ENCODE data around the gene SMG6.
"Not testable (repeated sequence)": the region's sequence is repeated elsewhere in the genome, so short reads cannot be mapped to it uniquely, and the experiment has no call there.

Gene SMG6

DNA sequence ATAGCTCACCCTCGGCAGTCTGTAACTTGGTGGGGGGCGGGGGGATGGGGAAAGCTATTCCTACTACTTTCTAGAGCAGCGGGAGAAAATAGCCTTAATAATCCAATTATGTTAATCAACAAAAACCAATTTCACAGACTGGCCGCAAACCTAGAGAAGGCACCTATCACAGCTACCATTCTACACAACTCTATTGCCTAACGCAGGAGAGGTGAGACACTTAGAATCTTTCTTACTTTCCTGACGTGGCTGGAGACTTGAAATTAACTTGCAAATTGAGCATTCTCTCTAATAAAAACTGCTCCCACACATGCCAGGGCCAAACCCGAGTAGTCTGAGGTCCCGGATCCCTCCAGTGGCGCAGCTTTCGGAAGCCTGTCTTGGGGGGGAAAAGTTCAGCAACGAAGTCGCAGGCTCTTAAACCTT, 794 bp downstream of the SMG6 start:
- DNase-seq = peak in 1 of 2 experiments; percentile 29

DNA sequence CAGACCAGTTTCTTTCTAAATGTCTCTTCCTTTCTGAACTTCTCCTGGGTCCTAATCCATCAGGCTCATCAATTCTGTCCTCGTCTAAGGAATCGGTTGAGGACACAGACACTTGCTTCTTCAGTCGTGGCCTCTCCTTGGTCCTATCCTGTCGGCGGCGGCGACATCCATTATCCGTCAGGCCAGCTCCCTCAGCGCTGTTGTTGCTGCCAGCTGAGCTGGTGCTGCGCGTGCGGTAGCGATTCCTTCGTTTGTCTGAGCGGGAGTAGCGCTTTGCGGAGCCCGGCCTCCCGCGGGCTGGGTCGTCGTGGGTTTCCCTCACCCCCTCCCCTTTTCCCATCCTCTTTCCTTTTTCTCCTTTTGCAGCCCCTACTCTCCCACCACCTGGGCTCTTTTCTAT, 3.8 kb downstream of the SMG6 start:
- DNase-seq = no peak

DNA sequence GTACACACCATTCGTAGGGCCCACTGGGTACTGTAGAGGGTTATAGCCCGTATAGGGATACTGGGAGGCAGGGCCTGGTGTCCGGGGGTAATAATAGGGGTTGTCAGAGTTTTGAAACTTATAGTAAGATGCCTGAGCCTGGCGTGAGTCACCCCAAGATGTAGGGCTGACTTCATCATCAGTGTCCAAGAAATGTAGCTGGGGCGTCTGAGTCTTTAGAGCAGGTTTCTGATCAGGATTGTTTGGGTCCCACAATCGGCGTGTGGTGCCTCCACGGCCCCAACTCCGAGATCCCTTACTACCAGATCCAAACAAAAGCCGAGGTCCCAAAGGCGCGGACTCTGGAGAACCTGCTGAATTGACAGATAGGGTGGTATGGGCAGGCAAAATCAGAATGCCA, 4.4 kb downstream of the SMG6 start:
- DNase-seq = no peak

DNA sequence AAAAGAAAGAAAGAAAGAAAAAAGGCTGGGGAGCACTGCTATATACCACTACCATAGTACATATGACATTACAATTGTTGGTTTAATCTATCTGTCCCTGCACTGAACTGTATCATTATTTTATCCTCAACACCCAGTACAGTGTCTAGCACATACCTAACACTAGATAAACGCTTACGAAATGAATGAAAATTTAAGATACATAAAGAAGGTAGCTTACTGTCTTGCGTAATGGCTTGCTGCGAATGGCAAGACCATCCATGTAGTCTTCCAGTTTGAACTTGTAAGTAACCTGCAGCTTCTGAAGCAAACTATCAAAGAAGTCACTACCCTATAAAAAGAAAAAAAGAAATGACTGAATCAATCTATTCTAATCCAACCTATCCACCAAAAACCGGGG, 6.6 kb downstream of the SMG6 start:
- no peak for DNase-seq

DNA sequence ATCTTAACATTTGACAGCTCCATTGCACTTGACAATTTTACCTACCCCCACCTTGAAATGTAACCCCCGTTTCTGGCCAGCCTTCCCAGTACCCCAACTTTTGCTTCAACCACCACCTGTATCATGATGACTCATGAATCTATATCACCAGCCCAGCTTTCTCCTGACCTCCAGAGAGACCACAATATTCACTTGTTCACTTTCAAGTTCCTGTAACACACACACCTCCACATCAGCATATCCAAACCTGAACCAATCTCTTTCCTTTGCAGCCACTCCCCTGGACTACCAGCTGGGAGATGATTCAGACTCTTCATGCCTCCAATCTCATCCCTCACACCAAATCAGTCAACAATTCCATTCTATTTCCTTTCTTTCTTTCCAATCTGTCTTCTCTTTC, 8.0 kb downstream of the SMG6 start:
- DNase-seq = no peak

GRCh38 chr17:2292100-2292499, 11.5 kb downstream of the SMG6 start:
- no peak for DNase-seq

DNA sequence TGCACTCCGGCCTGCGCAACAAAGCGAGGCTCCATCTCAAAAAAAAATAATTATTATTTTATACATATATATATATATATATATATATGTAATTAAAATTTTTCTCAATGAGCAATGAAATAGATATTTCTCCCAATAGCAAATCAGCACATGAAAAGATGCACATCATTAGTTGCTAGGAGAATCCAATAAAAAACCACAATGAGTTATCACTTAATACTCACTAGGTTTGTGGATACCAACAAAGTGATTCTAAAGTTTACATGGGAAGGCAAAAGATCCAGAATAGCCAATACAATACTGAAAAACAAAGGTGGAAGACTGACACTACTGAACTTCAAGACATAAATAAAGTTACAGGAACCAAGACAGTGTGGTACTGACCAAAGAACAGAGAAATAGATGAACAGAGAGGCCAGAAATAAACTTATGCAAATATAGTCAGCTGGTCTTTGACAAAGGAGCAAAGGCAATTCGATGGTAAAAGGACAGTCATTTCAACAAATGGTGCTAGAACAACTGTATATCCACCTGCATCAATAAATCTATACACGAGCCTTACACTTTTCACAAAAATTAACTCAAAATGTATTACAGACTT, 13.6 kb downstream of the SMG6 start:
- no peak for DNase-seq

GRCh38 chr17:2283302-2283701, 20.3 kb downstream of the SMG6 start:
- DNase-seq = no peak

GRCh38 chr17:2282297-2282873, 21.2 kb downstream of the SMG6 start:
- DNase-seq = peak in 1 of 2 experiments; percentile 55

- no peak for DNase-seq
These were observed 23.9 kb downstream of the SMG6 start for GRCh38 chr17:2279707-2280106.

DNA sequence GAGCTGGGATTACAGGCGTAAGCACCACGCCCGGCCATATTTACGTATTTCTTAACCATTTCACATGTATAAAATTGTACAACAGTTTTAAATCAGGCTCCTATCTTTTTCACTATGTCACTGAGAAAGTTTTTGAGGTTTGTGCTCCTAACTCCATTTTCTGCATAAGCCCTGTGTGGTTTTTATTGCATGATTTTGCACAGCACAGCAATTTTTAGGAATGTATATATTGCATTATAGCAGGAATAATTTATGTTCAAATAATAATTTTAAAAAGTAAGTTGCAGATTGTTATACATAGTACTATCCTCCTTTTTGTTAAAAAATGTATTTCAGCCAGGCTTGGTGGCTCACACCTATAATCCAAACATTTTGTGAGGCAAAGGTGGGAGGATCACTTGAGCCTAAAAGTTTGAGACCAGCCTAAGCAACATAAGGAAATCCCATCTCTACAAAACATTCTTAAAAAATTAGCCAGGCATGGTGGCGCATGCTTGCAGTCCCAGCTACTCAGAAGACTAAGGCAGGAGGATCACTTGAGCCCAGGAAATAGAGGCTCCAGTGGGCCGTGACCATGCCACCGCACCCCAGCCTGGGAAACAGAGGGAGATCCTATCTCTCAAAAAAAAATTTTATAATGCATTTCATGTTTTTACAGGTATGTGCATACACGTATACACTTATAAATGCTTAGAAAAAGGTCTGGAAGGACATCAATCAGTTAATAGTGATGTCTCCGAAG, 26.0 kb downstream of the SMG6 start:
- no peak for DNase-seq

- no peak for DNase-seq
These were observed 27.9 kb downstream of the SMG6 start for GRCh38 chr17:2275722-2276121.

DNA sequence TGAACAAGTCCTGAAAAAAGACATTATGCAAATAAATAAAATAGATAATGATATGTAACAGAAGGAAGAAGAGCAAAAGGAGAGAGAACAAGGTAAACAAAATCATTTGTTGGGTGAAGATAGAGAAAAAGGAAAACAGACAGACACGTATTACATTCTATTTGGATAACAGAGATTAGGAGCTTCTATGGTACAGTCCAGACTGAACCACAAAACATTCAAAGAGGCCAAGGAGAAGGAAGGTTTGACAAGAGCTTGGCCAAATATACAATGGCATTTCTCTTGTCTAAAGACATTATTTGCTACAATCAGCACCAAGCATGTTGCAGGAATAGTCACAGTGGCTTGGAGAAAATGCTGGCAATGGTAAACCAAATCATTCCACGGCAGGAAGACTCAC, 29.2 kb downstream of the SMG6 start:
- DNase-seq = no peak

DNA sequence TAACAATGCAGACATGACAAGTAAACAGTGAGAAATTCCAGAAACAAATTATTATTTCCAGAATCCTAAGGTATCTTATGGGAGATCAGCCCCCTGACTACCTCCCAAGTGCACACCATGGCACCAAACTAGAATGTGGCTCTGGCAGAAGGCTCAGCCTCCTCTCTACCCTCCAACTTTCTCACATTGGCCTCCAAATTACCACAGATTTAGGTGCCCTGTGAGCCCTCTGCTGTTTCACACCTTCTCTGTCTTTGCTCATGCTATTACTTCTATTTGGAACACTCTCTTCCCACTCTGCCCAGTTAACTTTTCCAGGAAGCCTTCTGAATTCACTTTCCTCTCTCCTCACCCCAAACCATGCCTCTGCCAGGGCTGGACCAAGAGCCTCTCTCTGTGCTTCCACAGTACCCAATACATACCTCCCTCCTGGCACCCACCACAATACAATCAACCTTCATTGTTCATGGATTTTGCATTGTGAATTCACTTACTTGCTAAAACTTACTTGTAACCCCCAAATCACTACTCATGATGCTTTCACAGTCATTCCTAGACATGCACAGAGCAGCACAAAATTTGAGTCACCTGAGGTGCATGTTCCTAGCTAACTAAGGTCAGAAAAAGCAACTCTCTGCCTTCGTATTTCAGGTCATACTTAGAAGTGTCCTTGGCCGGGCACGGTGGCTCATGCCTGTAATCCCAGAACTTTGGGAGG, 31.4 kb downstream of the SMG6 start:
- DNase-seq = no peak

- no peak for DNase-seq
These were observed 36.2 kb downstream of the SMG6 start for GRCh38 chr17:2267354-2267753.

DNA sequence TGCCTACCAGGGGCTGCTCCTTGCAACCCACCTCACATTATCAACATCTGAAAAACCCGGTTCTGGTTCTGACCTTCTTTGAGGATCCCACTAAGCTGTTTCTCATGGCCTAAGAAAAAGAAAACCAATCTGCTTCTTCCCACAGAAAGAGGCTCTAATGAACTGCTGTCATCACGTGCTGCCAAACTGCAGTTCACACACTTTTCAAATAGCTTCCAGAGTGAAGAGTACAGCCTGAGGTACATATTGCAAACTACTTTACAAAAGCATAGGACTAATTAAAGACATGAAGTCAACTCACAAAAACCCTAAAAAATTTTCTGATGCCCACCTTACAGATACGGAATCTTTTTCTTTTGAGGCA, 36.7 kb downstream of the SMG6 start:
- no peak for DNase-seq

DNA sequence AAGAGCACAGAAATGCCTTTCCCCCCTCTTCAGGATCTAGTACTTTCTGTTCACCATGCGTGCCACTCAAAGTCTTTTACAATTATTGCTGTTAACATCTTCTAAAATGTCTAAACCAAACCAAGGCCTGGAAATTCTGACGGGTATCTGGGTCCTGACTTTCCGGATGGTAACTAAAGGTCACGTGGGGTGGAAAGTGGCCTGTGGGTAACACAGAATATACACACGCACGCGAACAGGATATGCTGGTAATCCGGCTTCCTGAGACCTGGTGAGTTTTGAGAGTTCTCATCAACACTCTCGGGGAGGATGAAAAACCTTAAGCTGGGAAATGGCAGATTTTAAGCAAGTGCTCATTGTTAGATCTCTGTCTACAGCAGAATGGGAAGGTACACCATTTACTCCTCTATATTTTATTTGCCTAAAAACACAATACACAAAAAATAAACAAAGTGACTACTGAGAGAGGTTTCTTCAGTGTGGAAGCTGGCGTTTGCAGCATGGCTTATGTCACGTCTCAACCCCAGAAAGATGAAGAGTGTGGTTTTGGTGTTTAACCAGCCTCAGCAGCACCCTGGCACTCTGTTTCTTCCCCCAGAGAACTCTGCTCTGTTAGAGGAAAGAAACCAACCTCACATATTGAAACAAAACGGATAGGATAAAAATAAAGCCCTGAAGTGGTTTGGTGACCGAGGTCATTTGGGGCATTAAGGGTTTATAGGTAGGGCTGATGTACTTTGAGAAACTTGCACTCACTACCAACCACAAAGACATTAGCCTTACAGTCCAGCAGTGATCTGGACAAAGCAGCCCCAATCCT, 37.3 kb downstream of the SMG6 start:
- no peak for DNase-seq

DNA sequence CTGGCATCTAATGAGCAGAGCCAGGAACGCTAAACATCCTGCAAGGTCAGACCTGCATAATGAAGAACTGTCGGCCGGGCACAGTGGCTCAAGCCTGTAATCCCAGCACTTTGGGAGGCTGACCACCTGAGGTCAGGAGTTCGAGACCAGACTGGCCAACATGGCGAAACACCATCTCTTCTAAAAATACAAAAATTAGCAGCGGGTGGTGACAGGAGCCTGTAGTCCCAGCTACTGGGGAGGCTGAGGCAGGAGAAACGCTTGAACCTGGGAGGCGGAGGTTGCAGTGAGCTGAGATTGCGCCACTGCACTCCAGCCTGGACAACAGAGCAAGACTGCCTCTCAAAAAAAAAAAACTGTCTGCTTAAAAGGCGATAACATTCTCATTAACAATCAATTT, 38.4 kb downstream of the SMG6 start:
- DNase-seq = not testable (repeated sequence)

DNA sequence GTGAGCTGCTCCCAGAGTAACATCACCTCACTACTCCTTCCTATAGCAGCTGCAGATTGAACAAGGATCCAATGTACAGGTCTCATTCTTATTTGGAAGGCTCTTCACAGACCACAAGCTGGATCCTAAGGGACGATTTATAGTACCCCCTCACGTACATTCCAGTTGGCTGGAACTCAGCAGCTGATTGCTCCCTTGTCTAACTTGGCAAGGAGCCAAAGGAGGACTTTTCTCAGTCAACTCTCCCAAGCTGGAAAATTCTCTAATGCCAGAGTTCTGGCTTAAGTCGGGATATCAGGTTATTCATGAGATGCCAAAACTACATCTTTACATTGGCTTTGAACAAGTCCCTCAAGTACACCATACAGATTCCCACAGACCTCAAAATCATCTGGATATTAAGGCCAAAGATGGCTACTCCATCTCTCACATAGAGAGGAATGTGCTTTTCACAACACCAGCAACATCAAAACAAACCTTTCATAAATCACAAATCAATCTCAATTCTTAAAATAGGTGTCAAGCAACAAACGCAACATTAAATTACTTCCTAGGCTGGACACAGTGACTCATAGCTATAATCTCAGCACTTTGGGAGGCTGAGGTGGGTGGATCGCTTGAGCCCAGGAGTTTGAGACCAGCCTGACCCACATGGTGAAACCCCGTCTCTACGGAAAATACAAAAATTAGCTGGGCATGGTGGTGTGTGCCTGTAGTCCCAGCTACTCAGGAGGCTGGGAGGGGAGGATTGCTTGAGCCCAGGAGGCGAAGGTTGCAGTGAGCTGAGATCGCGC, 39.3 kb downstream of the SMG6 start:
- no peak for DNase-seq

- DNase-seq = no peak
These were observed 40.2 kb downstream of the SMG6 start for GRCh38 chr17:2263183-2264066.

- no peak for DNase-seq
These were observed 41.4 kb downstream of the SMG6 start for GRCh38 chr17:2262135-2262587.
